ENCODE measurements around the gene SRP9.
"Not testable (repeated sequence)": the region's sequence is repeated elsewhere in the genome, so short reads cannot be mapped to it uniquely, and the experiment has no call there.

Gene SRP9

DNA sequence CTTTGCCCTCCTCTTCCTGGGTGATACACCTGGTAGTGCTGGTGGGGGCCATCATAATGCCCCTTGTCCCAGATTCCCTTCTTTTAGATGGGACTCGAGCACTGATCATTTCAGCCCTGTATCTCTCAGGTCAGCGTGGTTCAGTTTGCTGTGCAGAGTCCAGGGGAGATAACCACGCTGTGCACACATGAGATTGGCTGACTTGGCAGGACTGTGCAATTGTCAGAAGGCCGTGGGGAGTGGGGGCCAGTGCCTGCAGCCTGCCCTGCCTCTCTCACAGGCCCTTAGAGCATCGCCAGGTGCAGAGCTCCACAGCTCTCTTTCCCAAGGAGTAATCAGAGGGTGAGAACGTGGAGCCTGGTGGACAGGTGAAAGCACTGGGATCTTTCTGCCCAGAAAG, 47.5 kb downstream of the SRP9 start:
- no peak for DNase-seq (ENCODE audit: low read depth, low spot score)
- H3K4me3 ChIP-seq (ENCODE audit: low read length): no peak overlapping the region

DNA sequence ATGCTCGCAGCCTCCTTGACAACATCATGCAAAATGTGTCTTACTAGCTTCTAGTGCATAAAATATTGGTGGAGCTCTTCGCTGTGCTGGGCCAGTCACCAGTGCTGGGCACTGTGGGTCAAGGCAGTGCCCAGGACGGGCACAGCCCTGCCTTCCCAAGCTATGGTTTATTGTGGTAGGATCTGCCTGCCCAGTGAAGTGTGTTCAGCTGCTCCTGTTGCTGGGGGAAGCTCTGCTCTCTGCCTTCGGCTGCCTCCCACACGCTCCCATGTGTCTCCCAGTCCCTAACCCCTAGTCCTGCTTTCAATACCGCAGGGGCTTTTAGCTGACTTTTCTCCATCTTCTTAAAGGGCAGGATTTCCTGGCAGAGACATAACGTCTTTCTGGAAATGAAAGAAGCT, 48.0 kb downstream of the SRP9 start:
- no peak for DNase-seq (ENCODE audit: low read depth, low spot score)

DNA sequence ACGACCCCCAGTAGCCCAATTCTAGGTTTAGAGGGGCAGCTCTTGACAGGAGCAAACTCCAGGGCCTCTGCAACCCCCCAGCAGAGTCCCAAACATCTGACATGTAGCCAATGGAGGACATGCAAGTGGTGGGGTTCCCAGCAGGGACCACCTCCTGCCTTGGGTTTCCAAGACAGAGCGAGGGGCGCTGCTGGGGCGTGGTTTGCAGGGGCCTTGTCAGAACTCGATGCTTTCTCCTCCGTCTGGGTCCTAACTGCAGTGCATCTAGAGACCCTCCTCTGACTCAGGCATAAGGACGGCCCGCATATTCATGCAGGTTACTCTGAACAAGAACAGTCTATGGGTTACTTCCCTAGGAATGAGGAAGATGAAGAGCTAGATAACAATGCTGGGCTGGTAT, 49.5 kb downstream of the SRP9 start:
- no peak overlapping the region for H3K4me3 ChIP-seq (ENCODE audit: low read length)
- no peak for DNase-seq (ENCODE audit: low read depth, low spot score)

More for the DNA sequence above, 48.0 kb downstream of the SRP9 start:
- no peak overlapping the region for H3K4me3 ChIP-seq (ENCODE audit: low read length)

DNA sequence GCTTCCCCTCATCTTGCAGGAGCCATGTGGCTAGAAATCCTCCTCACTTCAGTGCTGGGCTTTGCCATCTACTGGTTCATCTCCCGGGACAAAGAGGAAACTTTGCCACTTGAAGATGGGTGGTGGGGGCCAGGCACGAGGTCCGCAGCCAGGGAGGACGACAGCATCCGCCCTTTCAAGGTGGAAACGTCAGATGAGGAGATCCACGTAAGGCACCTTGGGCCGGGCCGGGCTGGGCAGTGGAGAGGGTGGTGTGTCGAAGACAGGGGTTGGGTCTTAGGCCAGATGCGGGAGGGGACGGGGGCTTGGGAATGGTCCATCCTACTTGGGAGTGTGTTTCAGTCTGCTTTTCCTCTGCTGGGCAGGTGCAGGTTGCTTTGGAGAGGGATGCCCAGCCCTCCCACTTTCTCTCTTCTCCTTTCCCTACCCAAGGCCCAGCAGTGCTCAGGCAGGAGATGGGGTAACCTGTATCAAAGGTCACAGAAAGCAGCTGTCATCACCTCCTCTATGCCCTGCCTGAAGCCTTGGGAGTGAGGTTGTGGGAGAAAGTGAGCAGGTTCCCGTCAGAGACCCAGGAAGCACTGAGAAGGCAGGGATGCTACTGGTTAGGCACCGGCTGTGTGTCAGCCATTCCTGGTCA, 51.2 kb downstream of the SRP9 start:
- DNase-seq (ENCODE audit: low read depth, low spot score): no peak
- no peak overlapping the region for H3K4me3 ChIP-seq (ENCODE audit: low read length)

DNA sequence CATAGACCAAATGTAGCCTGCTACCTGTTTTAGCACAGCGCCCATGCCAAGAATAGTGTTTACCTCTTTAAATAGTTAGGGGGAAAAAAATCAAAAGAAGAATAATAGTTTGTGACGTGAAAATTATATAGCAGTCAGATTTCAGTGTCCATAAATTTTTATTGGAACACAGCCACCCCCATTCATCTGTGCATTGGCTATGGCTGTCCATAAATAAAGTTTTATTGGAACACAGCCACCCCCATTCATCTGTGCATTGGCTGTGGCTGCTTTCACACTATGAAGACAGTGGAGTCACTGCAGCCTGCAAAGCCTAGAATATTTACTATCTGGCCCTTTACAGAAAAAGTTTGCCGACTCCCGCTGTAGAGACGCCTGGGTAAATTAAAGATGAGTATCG, 53.2 kb downstream of the SRP9 start:
- DNase-seq (ENCODE audit: low read depth, low spot score): no peak

DNA sequence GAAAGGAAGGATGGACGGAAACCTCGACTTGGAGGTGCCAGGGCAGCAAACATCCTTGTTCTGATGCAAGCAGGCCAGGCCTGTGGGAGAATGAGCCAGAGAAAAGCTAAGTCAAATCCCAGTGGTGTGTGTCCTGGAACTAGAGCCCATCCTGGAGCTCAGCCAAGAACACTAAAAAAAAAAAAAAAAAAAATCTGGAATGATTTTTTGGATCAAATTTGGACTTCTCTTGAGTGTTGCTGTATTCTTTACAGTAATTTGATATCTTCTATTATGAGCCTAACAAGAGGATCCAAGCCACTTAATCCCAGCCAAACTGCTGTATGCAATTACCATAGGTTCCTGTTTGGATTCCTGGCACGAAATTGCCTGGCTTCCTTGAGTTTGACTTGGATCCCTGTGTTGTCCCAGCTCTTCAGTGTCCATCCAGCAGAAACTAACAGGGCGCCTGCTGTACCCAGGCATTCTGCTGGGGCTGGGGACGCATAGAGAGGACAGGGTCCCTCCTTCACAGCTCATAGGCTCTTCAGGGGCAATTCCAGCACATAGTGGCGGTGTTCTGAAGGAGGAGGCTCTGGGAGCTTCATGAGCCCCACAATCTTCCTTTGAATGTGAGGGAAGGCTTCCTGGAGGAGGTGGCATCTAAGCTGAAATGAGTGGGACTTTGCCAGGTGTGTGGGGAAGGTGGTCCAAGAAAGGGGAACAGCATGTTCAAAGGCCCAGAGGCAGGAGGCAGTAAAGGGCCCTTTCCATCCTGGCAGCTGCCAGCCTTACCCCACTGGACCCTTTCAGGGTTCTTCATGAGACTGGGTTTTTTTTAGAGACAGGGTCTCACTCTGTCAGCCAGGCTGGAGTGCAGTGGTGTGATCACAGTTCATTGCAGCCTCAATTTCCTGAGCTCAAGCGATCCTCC, 57.0 kb downstream of the SRP9 start:
- H3K4me3 ChIP-seq (ENCODE audit: low read length): no peak overlapping the region
- DNase-seq (ENCODE audit: low read depth, low spot score): no peak

More for the DNA sequence above, 53.2 kb downstream of the SRP9 start:
- H3K4me3 ChIP-seq (ENCODE audit: low read length): no peak overlapping the region

DNA sequence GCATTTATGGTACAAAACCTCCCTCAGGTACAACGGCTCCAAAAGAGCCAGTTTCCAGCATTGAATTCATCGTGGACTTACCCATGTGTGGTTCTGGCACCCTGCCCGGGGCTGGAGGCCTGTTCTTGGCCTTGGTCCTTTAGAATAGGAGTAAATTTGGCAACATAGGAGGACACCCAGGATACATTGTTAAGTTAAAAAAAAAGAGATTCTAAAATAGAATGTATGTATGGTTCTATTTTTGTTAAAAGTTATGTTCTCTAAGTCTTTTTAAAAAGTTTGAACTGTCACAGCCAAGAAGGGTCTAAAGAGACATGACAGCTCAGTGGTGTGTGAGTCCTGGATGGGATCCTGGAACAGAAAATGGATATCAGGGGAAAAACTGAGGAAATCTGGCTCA, 58.2 kb downstream of the SRP9 start:
- no peak overlapping the region for H3K4me3 ChIP-seq (ENCODE audit: low read length)
- DNase-seq (ENCODE audit: low read depth, low spot score): no peak

DNA sequence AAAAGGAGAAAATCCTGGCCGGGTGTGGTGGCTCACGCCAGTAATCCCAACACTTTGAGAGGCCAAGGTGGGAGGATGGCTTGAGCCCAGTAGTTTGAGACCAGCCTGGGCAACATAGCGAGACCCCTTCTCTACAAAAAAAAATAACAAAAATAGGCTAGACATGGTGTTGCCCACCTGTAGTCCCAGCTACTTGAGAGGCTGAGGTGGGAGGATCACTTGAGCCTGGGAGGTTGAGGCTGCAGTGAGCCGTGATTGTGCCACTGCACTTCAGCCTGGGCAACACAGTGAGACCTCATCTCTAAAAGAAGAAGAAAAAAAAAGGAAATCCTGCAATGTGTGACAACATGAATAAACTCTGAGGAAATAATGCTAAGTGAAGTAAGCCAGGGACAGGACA, 58.7 kb downstream of the SRP9 start:
- H3K4me3 ChIP-seq (ENCODE audit: low read length); DNase-seq (ENCODE audit: low read depth, low spot score): not testable (repeated sequence)

DNA sequence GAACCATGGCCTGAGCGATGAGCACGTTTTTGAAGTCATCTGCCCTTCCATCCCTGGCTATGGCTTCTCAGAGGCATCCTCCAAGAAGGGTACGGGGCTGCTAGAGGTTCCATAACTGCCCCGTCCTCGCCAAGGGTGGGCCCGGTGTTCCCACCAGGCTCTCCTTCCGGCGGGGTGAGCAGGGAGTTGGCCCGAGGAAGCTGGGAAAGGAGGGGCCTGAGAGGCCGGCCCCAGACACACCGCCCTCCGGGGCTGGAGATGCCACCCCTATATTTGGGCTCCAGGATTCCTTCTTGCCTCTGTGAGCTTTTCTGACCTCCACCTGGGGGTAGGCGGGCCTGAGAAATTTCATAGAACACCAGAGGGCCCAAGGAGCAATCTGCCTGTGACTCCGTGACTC, 61.2 kb downstream of the SRP9 start:
- no peak for DNase-seq (ENCODE audit: low read depth, low spot score)
- H3K4me3 ChIP-seq (ENCODE audit: low read length): no peak overlapping the region

All from Jurkat, Clone E6-1 (cell line).